ENCODE measurements around the gene JPT2. TPM values are rescaled to one million over a fixed set of nuclear protein-coding genes. Genes with fewer than 3 reads are reported as not detected.

JPT2 gene
- total RNA-seq, 1 experiment from 2014 or later: 244 TPM

GRCh38 chr16:1641261-1641660, 36.8 kb upstream of the JPT2 start:
- H3K27me3 ChIP-seq (ENCODE audit: insufficient read depth, low read depth): no peaks in the 10 kb centered on the region
- CTCF ChIA-PET: no interaction called here
- peaks cover 12% of the 10 kb centered on the region for H3K4me1 ChIP-seq (replicated peaks; ENCODE audit: insufficient read depth)
- H4K20me1 ChIP-seq (ENCODE audit: insufficient read depth): peaks cover 2% of the 10 kb centered on the region; the same call in 1 of the 2 replicates
- H3K9me3 ChIP-seq (ENCODE audit: insufficient read depth, low read depth): no peaks in the 10 kb centered on the region
- BruUV-seq (replicated peaks): no TSS peak
- intact Hi-C loops (cut with micrococcal nuclease; ENCODE audit: unreplicated experiment): no loop called here
- DNase-seq: no peak
- peaks cover 11% of the 10 kb centered on the region; the same call in 1 of the 2 replicates for H3F3A ChIP-seq (ENCODE audit: insufficient read depth, low read depth)
- H2AFZ ChIP-seq: no peak overlapping the region
- H3K79me2 ChIP-seq (ENCODE audit: low read depth): no peaks in the 10 kb centered on the region
- POLR2A ChIA-PET (ENCODE audit: unreplicated experiment): interaction anchor here (0.5 to 0.6 kb wide), 2 partner anchors 38 to 707 kb away, joined by 4 to 6 read pairs; no protein-coding TSS in a partner anchor
- H3K9me2 ChIP-seq (ENCODE audit: insufficient read depth): no peaks in the 10 kb centered on the region
- no peak overlapping the region for H3K27ac ChIP-seq
- TF ChIP-seq EZH2 (IDR thresholded peaks at IDR 0.05; ENCODE audit: low read depth): no peak
- no peak for TF ChIP-seq CTCF (conservative IDR thresholded peaks at IDR 0.05)
- 0 out of 2 replicates have a peak, but pooled peaks cover 12% of the 10 kb centered on the region for H3K36me3 ChIP-seq (ENCODE audit: low read depth)
- no peak overlapping the region for H3K4me2 ChIP-seq
- H3K4me3 ChIP-seq: no peak overlapping the region

- Histone ChIP-seq H3K4me2 (no peak overlapping the region), H3K9me3 (ENCODE audit: insufficient read depth, low read depth) (no peaks in the 10 kb centered on the region), H3F3A (ENCODE audit: insufficient read depth, low read depth) (peaks cover 15% of the 10 kb centered on the region; the same call in 1 of the 2 replicates), H3K27me3 (ENCODE audit: insufficient read depth, low read depth) (no peaks in the 10 kb centered on the region), H3K4me1 (replicated peaks; ENCODE audit: insufficient read depth) (peaks cover 16% of the 10 kb centered on the region), H3K36me3 (ENCODE audit: low read depth) (peaks cover 17% of the 10 kb centered on the region; the same call in 1 of the 2 replicates), H3K27ac (no peak overlapping the region), H4K20me1 (ENCODE audit: insufficient read depth) (peaks cover 4% of the 10 kb centered on the region; the same call in 1 of the 2 replicates), H2AFZ (no peak overlapping the region), H3K79me2 (ENCODE audit: low read depth) (no peaks in the 10 kb centered on the region), H3K4me3 (no peak overlapping the region), H3K9me2 (ENCODE audit: insufficient read depth) (no peaks in the 10 kb centered on the region)
- intact Hi-C loops (cut with micrococcal nuclease; ENCODE audit: unreplicated experiment): no loop called here
- POLR2A ChIA-PET (ENCODE audit: unreplicated experiment): no interaction called here
- CTCF ChIA-PET: no interaction called here
- no TSS peak for BruUV-seq (replicated peaks)
- TF ChIP-seq CTCF (conservative IDR thresholded peaks at IDR 0.05) (no peak), EZH2 (IDR thresholded peaks at IDR 0.05; ENCODE audit: low read depth) (no peak)
- DNase-seq: no peak
These were observed 35.9 kb upstream of the JPT2 start for GRCh38 chr16:1642148-1642547.

DNA sequence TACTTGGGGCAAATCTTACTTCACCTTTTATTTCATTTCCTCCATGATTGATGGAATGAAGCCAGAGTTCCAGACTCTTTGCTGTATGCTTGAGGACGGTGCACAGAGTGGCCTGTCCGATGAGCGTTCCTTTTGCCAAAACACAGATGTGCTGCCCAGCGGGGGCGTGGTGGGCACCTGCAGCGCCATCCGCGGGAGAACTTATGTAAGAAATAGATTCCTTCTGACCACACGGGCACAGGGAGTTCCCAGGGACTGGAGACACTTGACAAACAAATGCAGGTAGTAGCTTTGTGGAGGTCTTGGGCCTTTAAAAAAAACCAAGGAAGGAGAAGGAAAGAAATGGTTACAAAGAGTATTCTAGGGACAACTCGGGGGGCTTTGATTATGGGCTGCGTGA, 35.3 kb upstream of the JPT2 start:
- Histone ChIP-seq H4K20me1 (ENCODE audit: insufficient read depth) (peaks cover 4% of the 10 kb centered on the region; the same call in 1 of the 2 replicates), H3K27ac (no peak overlapping the region), H3K4me3 (no peak overlapping the region), H3K27me3 (ENCODE audit: insufficient read depth, low read depth) (no peaks in the 10 kb centered on the region), H3K9me2 (ENCODE audit: insufficient read depth) (no peaks in the 10 kb centered on the region), H2AFZ (no peak overlapping the region), H3K4me1 (replicated peaks; ENCODE audit: insufficient read depth) (peaks cover 16% of the 10 kb centered on the region), H3K4me2 (no peak overlapping the region), H3K9me3 (ENCODE audit: insufficient read depth, low read depth) (no peaks in the 10 kb centered on the region), H3K36me3 (ENCODE audit: low read depth) (peaks cover 17% of the 10 kb centered on the region; the same call in 1 of the 2 replicates), H3F3A (ENCODE audit: insufficient read depth, low read depth) (peaks cover 15% of the 10 kb centered on the region; the same call in 1 of the 2 replicates), H3K79me2 (ENCODE audit: low read depth) (no peaks in the 10 kb centered on the region)
- TF ChIP-seq CTCF (conservative IDR thresholded peaks at IDR 0.05) (no peak), EZH2 (IDR thresholded peaks at IDR 0.05; ENCODE audit: low read depth) (no peak)
- ChIA-PET CTCF (no interaction called here), POLR2A (ENCODE audit: unreplicated experiment) (no interaction called here)
- intact Hi-C loops (cut with micrococcal nuclease; ENCODE audit: unreplicated experiment): no loop called here
- no peak for DNase-seq
- BruUV-seq (replicated peaks): no TSS peak
